Measurements from ENCODE around the gene RBBP5. TPM values are rescaled to one million over a fixed set of nuclear protein-coding genes. Genes with fewer than 3 reads are reported as not detected.

Gene RBBP5
- total and polyA plus RNA-seq, 2 donors (not counting 1 experiment from before 2014, with no cell fraction given), result 6.8 to 18.5 TPM

- Histone ChIP-seq H3K36me3 (replicated peaks in 1 of 2; ENCODE audit: control extremely low read depth in 1 of 2, control insufficient read depth in 1 of 2, extremely low read depth in 1 of 2, insufficient read depth in 2 of 2, low read length in 1 of 2) (peaks cover 0 to 32% of the 10 kb centered on the region in 2 experiments), H3K4me1 (ENCODE audit: control insufficient read depth in 2 of 2, insufficient read depth in 2 of 2, low read length in 2 of 2) (no peaks in the 10 kb centered on the region), H3K79me2 (ENCODE audit: control insufficient read depth, insufficient read depth, low read length) (no peaks in the 10 kb centered on the region), H3K27me3 (replicated peaks in 1 of 4; ENCODE audit: control extremely low read depth in 1 of 4, control insufficient read depth in 3 of 4, insufficient read depth in 4 of 4, low read length in 3 of 4) (no peaks in the 10 kb centered on the region), H3K4me2 (replicated peaks; ENCODE audit: low read depth, low read length, poor library complexity, severe bottlenecking) (no peak overlapping the region), H3K4me3 (ENCODE audit: control extremely low read depth in 1 of 5, extremely low read depth in 1 of 5, insufficient read depth in 1 of 5, low read depth in 2 of 5, low read length in 4 of 5) (no peak overlapping the region), H3K9me3 (ENCODE audit: control extremely low read depth in 1 of 3, control insufficient read depth in 2 of 3, insufficient read depth in 1 of 3, low read length in 2 of 3) (no peaks in the 10 kb centered on the region), H4K20me1 (ENCODE audit: control insufficient read depth, insufficient read depth, low read length, poor library complexity, severe bottlenecking) (no peaks in the 10 kb centered on the region), H2AFZ (ENCODE audit: insufficient read depth, low read depth, low read length, poor library complexity, severe bottlenecking) (no peak overlapping the region), H3K9ac (ENCODE audit: low read length) (no peak overlapping the region), H3K27ac (ENCODE audit: low read length in 2 of 2) (no peak overlapping the region)
- no peaks in the 10 kb centered on the region for H3K4me1 Mint-ChIP-seq
- no peaks in the 10 kb centered on the region for H3K27me3 Mint-ChIP-seq
- H3K9me3 Mint-ChIP-seq (ENCODE audit: insufficient read depth), result no peaks in the 10 kb centered on the region
- TF ChIP-seq EZH2 (IDR thresholded peaks at IDR 0.05; ENCODE audit: borderline replicate concordance, insufficient read depth, low read depth, low read length, poor library complexity, severe bottlenecking) (no peak), CTCF (IDR thresholded peaks at IDR 0.05) (no peak)
- no peak overlapping the region for H3K27ac Mint-ChIP-seq
- POLR2A ChIA-PET, result no interaction called here
- ATAC-seq (ENCODE audit: low read depth) (no peak), DNase-seq (no peak)
- intact Hi-C loops (cut with micrococcal nuclease), result no loop called here
- H3K4me3 Mint-ChIP-seq, result no peak overlapping the region
- WGBS (ENCODE audit: insufficient coverage), result 94% methylated on average over 3 of the region's 4 CpGs
- CTCF ChIA-PET, result interaction anchor here (1.2 to 1.5 kb wide), 2 partner anchors 21 to 59 kb away, joined by 4 read pairs; no protein-coding TSS in a partner anchor
Observed at GRCh38 chr1:205082431-205082830, 39.3 kb downstream of the RBBP5 start.

GRCh38 chr1:205077934-205078311 is 43.9 kb downstream of the RBBP5 start:
- Histone ChIP-seq H2AFZ (ENCODE audit: insufficient read depth, low read depth, low read length, poor library complexity, severe bottlenecking) (no peak overlapping the region), H3K9ac (ENCODE audit: low read length) (no peak overlapping the region), H3K9me3 (ENCODE audit: control extremely low read depth in 1 of 3, control insufficient read depth in 2 of 3, insufficient read depth in 1 of 3, low read length in 2 of 3) (no peaks in the 10 kb centered on the region), H3K36me3 (replicated peaks in 1 of 2; ENCODE audit: control extremely low read depth in 1 of 2, control insufficient read depth in 1 of 2, extremely low read depth in 1 of 2, insufficient read depth in 2 of 2, low read length in 1 of 2) (no peaks in the 10 kb centered on the region), H3K4me2 (replicated peaks; ENCODE audit: low read depth, low read length, poor library complexity, severe bottlenecking) (no peak overlapping the region), H3K4me1 (ENCODE audit: control insufficient read depth in 2 of 2, insufficient read depth in 2 of 2, low read length in 2 of 2) (no peaks in the 10 kb centered on the region), H3K27me3 (replicated peaks in 1 of 4; ENCODE audit: control extremely low read depth in 1 of 4, control insufficient read depth in 3 of 4, insufficient read depth in 4 of 4, low read length in 3 of 4) (no peaks in the 10 kb centered on the region), H3K79me2 (ENCODE audit: control insufficient read depth, insufficient read depth, low read length) (no peaks in the 10 kb centered on the region), H4K20me1 (ENCODE audit: control insufficient read depth, insufficient read depth, low read length, poor library complexity, severe bottlenecking) (no peaks in the 10 kb centered on the region), H3K4me3 (ENCODE audit: control extremely low read depth in 1 of 5, extremely low read depth in 1 of 5, insufficient read depth in 1 of 5, low read depth in 2 of 5, low read length in 4 of 5) (no peak overlapping the region), H3K27ac (ENCODE audit: low read length in 2 of 2) (no peak overlapping the region)
- DNase-seq, result no peak
- H3K4me1 Mint-ChIP-seq, result no peaks in the 10 kb centered on the region
- CTCF ChIA-PET, result no interaction called here
- no CpG with 5 or more reads among the region's 1 CpG for WGBS (ENCODE audit: insufficient coverage)
- no peak for TF ChIP-seq CTCF (IDR thresholded peaks at IDR 0.05)
- no peak for TF ChIP-seq EZH2 (IDR thresholded peaks at IDR 0.05; ENCODE audit: borderline replicate concordance, insufficient read depth, low read depth, low read length, poor library complexity, severe bottlenecking)
- no peak overlapping the region for H3K4me3 Mint-ChIP-seq
- no peaks in the 10 kb centered on the region for H3K27me3 Mint-ChIP-seq
- intact Hi-C loops (cut with micrococcal nuclease), result no loop called here
- no peaks in the 10 kb centered on the region for H3K9me3 Mint-ChIP-seq (ENCODE audit: insufficient read depth)
- POLR2A ChIA-PET, result no interaction called here
- ATAC-seq (ENCODE audit: low read depth), result no peak
- no peak overlapping the region for H3K27ac Mint-ChIP-seq

Measured in B cell (primary cell).